ENCODE measurements around the gene CDH8. TPM values are rescaled to one million over a fixed set of nuclear protein-coding genes. Genes with fewer than 3 reads are reported as not detected.

The CDH8 gene
- total RNA-seq, 2 donors from 2014 or later: not detected

DNA sequence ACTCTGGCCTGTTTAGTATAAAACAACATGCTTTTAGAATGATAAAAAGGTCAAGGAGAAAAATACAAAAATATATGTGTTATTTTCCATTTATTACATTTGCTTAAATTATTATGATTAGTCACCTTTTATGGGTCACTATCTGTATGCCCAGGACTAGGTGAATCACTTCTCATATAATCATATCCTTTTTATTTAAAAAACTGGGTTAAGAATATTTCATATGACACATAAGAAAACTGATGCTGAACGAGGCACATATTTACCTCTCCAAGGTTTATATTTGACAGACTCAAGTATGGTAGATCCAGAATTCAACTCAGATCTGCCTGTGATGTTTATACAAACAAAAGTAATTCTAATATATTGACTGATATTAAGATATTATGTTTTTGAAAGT is 134.5 kb downstream of the CDH8 start:
- Mint-ChIP-seq H3K4me3 (no peak overlapping the region), H3K36me3 (ENCODE audit: low read depth) (no peaks in the 10 kb centered on the region), H3K27ac (no peak overlapping the region), H3K27me3 (no peaks in the 10 kb centered on the region), H3K4me1 (no peaks in the 10 kb centered on the region)
- no peaks in the 10 kb centered on the region for H3K9me3 ChIP-seq (ENCODE audit: control insufficient read depth, low read length, poor library complexity, severe bottlenecking)
- DNase-seq: no peak
- no peak for ATAC-seq

DNA sequence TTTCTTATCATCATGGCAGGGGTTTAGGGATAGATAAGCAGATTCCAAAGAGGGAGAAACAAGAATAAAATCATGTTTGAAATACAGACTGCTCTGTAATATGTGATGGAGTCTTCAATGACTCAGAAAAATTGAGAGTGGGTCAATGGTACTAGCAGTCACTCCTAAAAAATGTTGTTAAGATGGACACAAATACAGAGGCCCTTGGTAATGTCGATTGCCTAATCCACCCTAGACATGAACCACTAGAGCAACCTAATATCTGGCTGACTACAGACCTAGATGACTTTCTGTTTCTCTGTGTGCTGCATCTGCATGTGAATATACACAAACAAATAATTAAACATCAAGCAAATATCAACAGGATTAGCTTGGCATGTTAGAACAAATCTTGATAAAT is 135.8 kb downstream of the CDH8 start:
- DNase-seq (no peak), ATAC-seq (no peak)
- no peak overlapping the region for H3K27ac Mint-ChIP-seq
- no peak overlapping the region for H3K4me3 Mint-ChIP-seq
- H3K36me3 Mint-ChIP-seq (ENCODE audit: low read depth): no peaks in the 10 kb centered on the region
- no peaks in the 10 kb centered on the region for H3K27me3 Mint-ChIP-seq
- no peaks in the 10 kb centered on the region for H3K4me1 Mint-ChIP-seq
- H3K9me3 ChIP-seq (ENCODE audit: control insufficient read depth, low read length, poor library complexity, severe bottlenecking): no peaks in the 10 kb centered on the region

DNA sequence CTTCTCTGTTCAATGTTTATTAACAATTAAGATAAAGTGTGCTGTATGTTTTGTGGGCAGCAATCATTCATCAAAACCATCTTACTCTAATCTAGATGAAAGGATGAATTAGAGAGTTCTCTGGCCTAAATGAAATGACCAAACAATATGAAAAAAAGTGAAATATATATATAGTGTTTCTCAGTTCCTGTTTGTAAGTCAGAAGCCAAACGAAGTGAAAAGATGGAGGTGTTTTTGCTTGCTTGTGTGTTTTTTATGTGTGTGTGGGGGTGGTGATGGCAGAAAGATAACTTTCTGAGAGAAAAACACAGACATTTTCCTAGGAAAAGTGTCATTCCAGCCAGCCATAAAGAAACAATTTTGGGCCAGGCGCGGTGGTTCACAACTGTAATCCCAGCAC is 138.6 kb downstream of the CDH8 start:
- no peaks in the 10 kb centered on the region for H3K36me3 Mint-ChIP-seq (ENCODE audit: low read depth)
- H3K4me1 Mint-ChIP-seq: no peaks in the 10 kb centered on the region
- no peak overlapping the region for H3K27ac Mint-ChIP-seq
- DNase-seq (no peak), ATAC-seq (no peak)
- no peaks in the 10 kb centered on the region for H3K27me3 Mint-ChIP-seq
- no peaks in the 10 kb centered on the region for H3K9me3 ChIP-seq (ENCODE audit: control insufficient read depth, low read length, poor library complexity, severe bottlenecking)
- H3K4me3 Mint-ChIP-seq: no peak overlapping the region

DNA sequence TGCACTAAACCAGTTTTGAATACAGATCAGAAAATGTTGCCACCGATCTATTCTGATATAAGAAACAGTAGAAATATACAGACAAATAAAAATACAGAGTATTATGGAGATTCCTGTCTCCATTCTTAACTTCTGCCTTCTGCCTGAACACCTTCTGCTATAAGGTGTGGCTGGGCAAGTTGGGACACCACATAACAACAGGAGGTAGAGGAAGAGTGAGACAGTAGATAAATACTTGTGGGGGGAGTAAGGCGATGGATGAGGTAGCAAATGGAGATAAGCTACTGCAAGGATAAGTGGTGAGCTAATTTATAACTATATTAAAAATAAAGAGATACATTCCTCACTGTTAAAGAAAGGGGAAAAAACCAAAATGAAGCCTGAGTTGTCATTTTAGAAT is 143.7 kb downstream of the CDH8 start:
- H3K4me3 Mint-ChIP-seq: no peak overlapping the region
- no peaks in the 10 kb centered on the region for H3K9me3 ChIP-seq (ENCODE audit: control insufficient read depth, low read length, poor library complexity, severe bottlenecking)
- H3K27me3 Mint-ChIP-seq: no peaks in the 10 kb centered on the region
- no peaks in the 10 kb centered on the region for H3K36me3 Mint-ChIP-seq (ENCODE audit: low read depth)
- ATAC-seq (no peak), DNase-seq (no peak)
- H3K4me1 Mint-ChIP-seq: no peaks in the 10 kb centered on the region
- H3K27ac Mint-ChIP-seq: no peak overlapping the region

DNA sequence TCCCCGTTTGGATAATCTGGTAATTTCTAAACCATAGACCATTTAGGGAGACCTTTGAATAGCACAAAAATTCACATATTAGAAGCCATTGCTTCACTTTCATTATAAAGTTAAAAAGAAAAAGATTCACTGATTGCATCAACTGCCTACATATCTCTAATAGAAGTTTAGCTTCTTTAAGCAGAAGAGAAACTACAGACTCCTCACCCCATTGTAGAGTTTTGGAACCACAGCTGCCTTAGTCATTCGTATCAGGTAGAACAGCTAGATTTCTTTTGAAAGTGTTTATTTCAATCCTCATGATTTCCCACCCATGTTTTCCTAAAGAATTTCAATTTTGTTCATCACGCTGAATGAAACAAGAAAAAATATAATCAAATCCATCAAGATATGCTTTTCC is 144.8 kb downstream of the CDH8 start:
- H3K27me3 Mint-ChIP-seq: no peaks in the 10 kb centered on the region
- no peak for DNase-seq
- H3K36me3 Mint-ChIP-seq (ENCODE audit: low read depth): no peaks in the 10 kb centered on the region
- ATAC-seq: no peak
- H3K4me3 Mint-ChIP-seq: no peak overlapping the region
- no peaks in the 10 kb centered on the region for H3K9me3 ChIP-seq (ENCODE audit: control insufficient read depth, low read length, poor library complexity, severe bottlenecking)
- H3K4me1 Mint-ChIP-seq: no peaks in the 10 kb centered on the region
- no peak overlapping the region for H3K27ac Mint-ChIP-seq

DNA sequence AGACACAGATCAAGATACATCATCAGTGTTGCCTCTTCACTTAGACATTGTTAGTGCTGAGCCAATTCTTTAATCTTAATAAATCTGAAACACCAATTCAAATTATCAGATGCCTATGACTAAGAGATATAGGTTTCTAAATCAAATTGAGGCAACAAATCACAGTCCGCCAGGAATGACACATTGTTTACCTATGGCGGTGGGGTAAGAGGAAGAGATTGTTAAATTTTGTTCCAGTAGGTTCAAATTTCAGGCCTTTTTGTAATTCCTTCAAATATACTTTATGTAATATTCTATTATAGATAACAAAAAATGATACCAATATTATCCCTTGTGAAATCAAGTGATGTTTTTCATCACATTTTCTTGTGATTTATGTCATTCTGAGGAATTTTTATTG is 145.9 kb downstream of the CDH8 start:
- Mint-ChIP-seq H3K27ac (no peak overlapping the region), H3K4me1 (no peaks in the 10 kb centered on the region), H3K36me3 (ENCODE audit: low read depth) (no peaks in the 10 kb centered on the region), H3K27me3 (no peaks in the 10 kb centered on the region), H3K4me3 (no peak overlapping the region)
- no peak for DNase-seq
- no peak for ATAC-seq
- peaks cover 2% of the 10 kb centered on the region for H3K9me3 ChIP-seq (ENCODE audit: control insufficient read depth, low read length, poor library complexity, severe bottlenecking)

DNA sequence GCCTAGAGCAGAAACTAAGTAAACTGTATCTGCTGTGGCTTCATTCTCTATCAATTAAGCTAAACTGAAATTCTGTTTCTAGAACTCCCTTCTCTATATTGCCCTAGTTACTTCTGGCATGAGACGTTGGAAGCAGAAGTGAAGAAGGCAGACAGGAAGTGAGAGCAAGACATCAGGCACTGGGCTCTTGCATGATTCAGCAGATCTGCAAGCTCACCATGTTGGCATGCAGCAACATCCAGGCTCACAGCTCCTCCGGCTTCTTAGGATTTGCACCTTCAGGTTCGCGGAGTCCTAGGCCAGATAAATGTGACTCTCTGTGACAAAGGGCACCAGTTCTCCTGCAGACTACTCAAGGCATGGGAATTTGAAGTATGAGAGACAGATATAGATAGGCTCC is 148.3 kb downstream of the CDH8 start:
- no peaks in the 10 kb centered on the region for H3K27me3 Mint-ChIP-seq
- no peak overlapping the region for H3K27ac Mint-ChIP-seq
- no peak for DNase-seq
- no peak overlapping the region for H3K4me3 Mint-ChIP-seq
- ATAC-seq: no peak
- no peaks in the 10 kb centered on the region for H3K36me3 Mint-ChIP-seq (ENCODE audit: low read depth)
- H3K9me3 ChIP-seq (ENCODE audit: control insufficient read depth, low read length, poor library complexity, severe bottlenecking): peaks cover 2% of the 10 kb centered on the region
- no peaks in the 10 kb centered on the region for H3K4me1 Mint-ChIP-seq

DNA sequence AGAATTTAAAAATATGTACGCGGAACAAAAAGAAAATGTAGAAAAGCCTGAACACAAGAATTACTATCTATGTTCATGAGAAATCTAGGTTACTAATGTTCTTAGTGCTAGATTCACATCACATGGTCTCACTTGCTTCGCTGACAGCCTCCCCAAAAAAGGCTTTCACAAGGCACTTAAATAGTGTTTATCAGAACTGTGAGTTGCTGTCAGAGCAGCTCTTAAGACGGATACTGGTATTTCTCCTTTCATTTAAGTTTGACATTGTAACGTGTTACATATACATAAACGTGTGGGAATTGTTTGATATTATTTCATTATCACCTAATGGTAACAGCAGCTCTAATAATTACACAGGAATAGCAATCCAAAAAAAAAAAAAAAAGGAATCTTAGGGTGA is 150.9 kb downstream of the CDH8 start:
- DNase-seq (no peak), ATAC-seq (no peak)
- Mint-ChIP-seq H3K27ac (no peak overlapping the region), H3K4me3 (no peak overlapping the region), H3K4me1 (no peaks in the 10 kb centered on the region), H3K36me3 (ENCODE audit: low read depth) (no peaks in the 10 kb centered on the region), H3K27me3 (no peaks in the 10 kb centered on the region)
- H3K9me3 ChIP-seq (ENCODE audit: control insufficient read depth, low read length, poor library complexity, severe bottlenecking): peaks cover 2% of the 10 kb centered on the region

DNA sequence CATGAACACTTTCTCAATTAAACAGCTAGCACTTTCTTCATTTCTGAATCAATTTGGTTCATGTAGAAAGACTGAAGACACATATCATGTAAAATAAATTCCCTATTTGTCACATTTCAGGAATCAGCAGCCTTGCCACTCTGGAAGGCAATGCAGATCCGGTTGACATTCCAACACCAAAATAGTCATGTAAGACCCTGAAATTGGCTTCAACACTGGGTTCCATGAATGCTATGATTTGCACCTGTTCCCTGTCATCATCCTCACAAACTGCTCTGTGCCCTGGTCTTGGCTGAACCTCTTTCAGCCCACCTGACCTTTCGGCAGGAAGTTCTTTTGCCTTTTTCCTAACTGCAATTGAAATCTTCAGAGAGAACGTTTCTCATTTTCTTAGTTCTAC is 156.9 kb downstream of the CDH8 start:
- Mint-ChIP-seq H3K27ac (no peak overlapping the region), H3K4me1 (no peaks in the 10 kb centered on the region), H3K36me3 (ENCODE audit: low read depth) (no peaks in the 10 kb centered on the region), H3K27me3 (no peaks in the 10 kb centered on the region), H3K4me3 (no peak overlapping the region)
- DNase-seq (no peak), ATAC-seq (no peak)
- peaks cover 3% of the 10 kb centered on the region for H3K9me3 ChIP-seq (ENCODE audit: control insufficient read depth, low read length, poor library complexity, severe bottlenecking)

DNA sequence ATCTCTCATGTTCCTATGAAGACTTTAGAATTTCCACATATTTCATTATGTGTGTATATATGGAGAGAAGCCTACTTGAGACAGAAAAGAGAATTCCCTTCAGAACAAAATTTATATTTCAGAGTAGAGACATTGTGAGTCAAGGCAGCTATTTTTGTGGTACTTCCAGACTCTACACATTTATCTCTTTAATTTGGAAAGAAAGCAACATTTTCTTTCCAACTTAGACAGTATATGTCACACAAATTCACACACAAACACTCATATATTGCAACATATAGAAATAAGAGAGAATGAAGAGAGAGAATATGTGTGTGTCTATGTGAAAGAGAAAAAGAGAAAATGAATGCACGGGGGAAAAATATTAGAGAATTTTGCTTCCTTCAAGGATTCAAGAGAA is 158.8 kb downstream of the CDH8 start:
- no peak overlapping the region for H3K27ac Mint-ChIP-seq
- no peaks in the 10 kb centered on the region for H3K36me3 Mint-ChIP-seq (ENCODE audit: low read depth)
- no peak for ATAC-seq
- H3K4me1 Mint-ChIP-seq: no peaks in the 10 kb centered on the region
- no peaks in the 10 kb centered on the region for H3K27me3 Mint-ChIP-seq
- H3K4me3 Mint-ChIP-seq: no peak overlapping the region
- H3K9me3 ChIP-seq (ENCODE audit: control insufficient read depth, low read length, poor library complexity, severe bottlenecking): peaks cover 3% of the 10 kb centered on the region
- no peak for DNase-seq

DNA sequence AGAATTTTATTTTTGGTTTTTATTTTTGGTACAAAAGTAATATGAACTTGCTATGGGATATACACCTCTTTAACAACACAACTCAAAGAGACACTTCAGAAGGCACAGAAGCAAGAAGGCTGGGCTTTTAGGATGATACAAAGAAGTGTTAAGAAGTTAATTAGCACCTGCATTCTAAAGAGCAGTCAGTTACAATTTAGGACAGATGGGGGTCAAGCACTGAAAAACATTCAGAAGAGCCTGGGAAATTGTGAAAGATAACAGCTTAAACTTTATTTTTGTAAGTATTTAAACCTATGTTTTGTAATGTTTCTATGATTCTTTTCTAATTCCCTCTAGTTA is 163.5 kb downstream of the CDH8 start:
- Mint-ChIP-seq H3K27me3 (no peaks in the 10 kb centered on the region), H3K4me3 (no peak overlapping the region), H3K36me3 (ENCODE audit: low read depth) (no peaks in the 10 kb centered on the region), H3K4me1 (no peaks in the 10 kb centered on the region), H3K27ac (no peak overlapping the region)
- DNase-seq: no peak
- no peak for ATAC-seq
- H3K9me3 ChIP-seq (ENCODE audit: control insufficient read depth, low read length, poor library complexity, severe bottlenecking): no peaks in the 10 kb centered on the region

DNA sequence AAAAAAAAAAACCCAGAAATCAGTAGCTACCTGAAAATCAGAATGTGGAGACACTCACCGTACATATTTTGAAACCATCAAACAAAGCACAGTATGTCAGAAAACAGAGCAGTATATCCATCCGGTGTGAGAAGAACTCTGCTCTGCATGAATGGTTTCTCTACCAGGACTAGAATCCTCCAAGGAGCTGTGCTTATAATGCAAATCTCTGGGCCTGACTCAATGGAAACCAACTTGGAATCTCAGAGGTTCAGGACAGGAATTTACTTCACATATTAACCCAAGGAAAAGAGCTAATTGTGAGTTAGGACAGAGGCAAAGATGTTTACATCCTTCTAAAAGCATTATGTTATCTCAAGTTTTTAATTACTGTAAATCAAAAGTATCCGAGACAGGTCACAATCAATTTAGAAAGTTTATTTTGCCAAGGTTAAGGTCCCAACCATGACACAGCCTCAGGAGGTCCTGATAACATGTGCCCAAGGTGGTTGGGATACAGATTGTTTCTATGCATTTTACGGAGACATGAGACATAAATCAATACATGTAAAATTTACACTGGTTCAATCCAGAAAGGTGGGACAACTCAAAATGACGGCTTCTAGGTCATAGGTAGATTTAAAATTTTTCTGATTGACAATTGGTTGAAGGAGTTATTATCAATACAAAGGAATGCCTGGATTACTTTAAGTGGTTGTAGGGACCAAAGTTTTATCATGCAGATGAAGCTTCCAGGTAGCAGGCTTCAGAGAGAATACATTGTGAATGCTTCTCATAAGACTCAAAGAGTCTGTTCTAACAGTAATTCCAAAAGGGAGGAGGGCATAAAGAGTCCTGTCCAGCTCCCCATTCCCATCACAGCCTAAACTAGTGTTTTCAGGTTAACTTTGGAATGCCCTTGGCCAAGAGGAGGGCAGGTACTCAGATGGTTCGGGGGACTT is 164.1 kb downstream of the CDH8 start:
- H3K9me3 ChIP-seq (ENCODE audit: control insufficient read depth, low read length, poor library complexity, severe bottlenecking): no peaks in the 10 kb centered on the region
- H3K4me1 Mint-ChIP-seq: no peaks in the 10 kb centered on the region
- no peaks in the 10 kb centered on the region for H3K27me3 Mint-ChIP-seq
- no peak overlapping the region for H3K4me3 Mint-ChIP-seq
- H3K36me3 Mint-ChIP-seq (ENCODE audit: low read depth): no peaks in the 10 kb centered on the region
- ATAC-seq (no peak), DNase-seq (no peak)
- no peak overlapping the region for H3K27ac Mint-ChIP-seq

DNA sequence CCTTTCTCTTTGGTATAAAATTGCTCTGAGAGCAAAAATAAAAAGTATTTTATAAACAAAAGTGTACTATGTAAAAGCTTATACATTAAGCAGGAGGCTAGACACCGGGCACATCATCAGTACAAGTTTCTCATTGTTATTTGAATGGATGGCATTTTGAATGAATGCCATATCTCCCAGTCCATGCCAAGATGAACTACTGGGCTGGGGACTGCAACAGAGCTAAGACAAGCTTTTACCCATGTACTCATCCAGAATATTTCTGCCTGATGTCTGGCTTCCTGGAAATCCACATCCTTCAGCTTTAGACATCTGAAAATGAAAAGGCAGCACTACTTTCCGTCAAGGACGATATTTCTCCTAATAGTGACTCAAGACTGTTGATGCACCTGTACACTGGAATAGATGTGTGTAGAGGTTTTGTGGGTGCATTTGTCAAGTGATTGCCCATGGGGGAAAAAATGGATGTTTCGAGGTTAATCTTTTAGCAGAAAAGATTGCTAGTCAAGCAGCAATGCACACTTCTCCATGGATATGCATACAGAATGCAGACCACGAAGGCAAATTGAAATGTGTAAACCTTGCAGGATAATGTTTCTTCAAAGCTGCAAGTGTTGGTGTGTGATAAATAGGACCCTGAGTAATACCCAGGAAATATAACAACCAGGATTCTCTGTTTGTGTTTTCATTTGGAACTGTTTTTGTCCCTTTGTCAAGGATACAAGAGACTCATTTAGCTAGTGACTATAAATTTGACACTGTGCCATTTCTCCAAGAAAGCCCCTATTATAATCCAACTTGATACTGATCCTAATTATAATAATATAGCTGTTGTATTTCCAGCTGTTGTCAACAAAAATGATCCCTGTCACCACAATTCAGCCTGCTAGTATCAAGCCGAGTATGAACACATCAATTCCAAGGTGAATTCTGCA is 173.8 kb downstream of the CDH8 start:
- no peak overlapping the region for H3K4me3 Mint-ChIP-seq
- H3K27me3 Mint-ChIP-seq: no peaks in the 10 kb centered on the region
- ATAC-seq (no peak), DNase-seq (no peak)
- no peak overlapping the region for H3K27ac Mint-ChIP-seq
- H3K9me3 ChIP-seq (ENCODE audit: control insufficient read depth, low read length, poor library complexity, severe bottlenecking): no peaks in the 10 kb centered on the region
- H3K36me3 Mint-ChIP-seq (ENCODE audit: low read depth): no peaks in the 10 kb centered on the region
- H3K4me1 Mint-ChIP-seq: no peaks in the 10 kb centered on the region
